Fibroblast of mammary gland (primary cell): Measurements from ENCODE around the gene VPS41.

Experiments
- DNase-seq: peaks from one replicate; pipeline ENCODE4 v3.0.0-alpha.2; 2010; ENCODE audit warnings: low read depth
- H3K4me3 ChIP-seq: 2 replicates; pipeline ENCODE4 v1.5.1; 2011; ENCODE audit warnings: low read depth, mild to moderate bottlenecking, low read length, moderate library complexity; ENCODE audit not compliant: control insufficient read depth
- CTCF ChIP-seq: conservative IDR thresholded peaks from 2 replicates; pipeline ENCODE4 v1.5.1; 2011; ENCODE audit warnings: low read depth, low read length, inconsistent platforms; ENCODE audit not compliant: control insufficient read depth, insufficient read depth

VPS41 gene

GRCh38 chr7:38902449-38902848, 6.5 kb downstream of the VPS41 start:
- no peak overlapping the region for H3K4me3 ChIP-seq
- no peak for DNase-seq
- no peak for TF ChIP-seq CTCF

- no peak overlapping the region for H3K4me3 ChIP-seq
- peak; percentile 35 for DNase-seq
- TF ChIP-seq CTCF = no peak
Observed at GRCh38 chr7:38893061-38893460, 15.9 kb downstream of the VPS41 start.

- DNase-seq = no peak
- no peak overlapping the region for H3K4me3 ChIP-seq
- TF ChIP-seq CTCF = no peak
Observed at GRCh38 chr7:38890597-38890996, 18.4 kb downstream of the VPS41 start.

GRCh38 chr7:38889872-38890432, 19.0 kb downstream of the VPS41 start:
- no peak overlapping the region for H3K4me3 ChIP-seq
- DNase-seq = no peak
- TF ChIP-seq CTCF = no peak

- no peak for DNase-seq
- no peak overlapping the region for H3K4me3 ChIP-seq
- TF ChIP-seq CTCF = no peak
Observed at GRCh38 chr7:38889079-38889478, 19.9 kb downstream of the VPS41 start.

GRCh38 chr7:38886265-38886664, 22.7 kb downstream of the VPS41 start:
- DNase-seq = no peak
- no peak overlapping the region for H3K4me3 ChIP-seq
- no peak for TF ChIP-seq CTCF

- TF ChIP-seq CTCF = no peak
- no peak overlapping the region for H3K4me3 ChIP-seq
- no peak for DNase-seq
Observed at GRCh38 chr7:38883706-38884105, 25.3 kb downstream of the VPS41 start.
